Measurements from ENCODE around the gene WWOX.

WWOX gene

GRCh38 chr16:78760611-78761010 is 661.2 kb downstream of the WWOX start:
- Histone ChIP-seq H3K4me1 (ENCODE audit: control insufficient read depth, insufficient read depth, low read length) (no peaks in the 10 kb centered on the region), H3K9me3 (ENCODE audit: control insufficient read depth, insufficient read depth, low read length) (no peaks in the 10 kb centered on the region), H3K36me3 (ENCODE audit: control insufficient read depth, insufficient read depth, low read length) (no peaks in the 10 kb centered on the region), H3K9ac (ENCODE audit: low read depth, low read length) (no peak overlapping the region), H3K4me3 (ENCODE audit: low read depth, low read length) (no peak overlapping the region), H3K27me3 (ENCODE audit: control insufficient read depth, insufficient read depth, low read length) (no peaks in the 10 kb centered on the region)

GRCh38 chr16:78761427-78761826 is 662.0 kb downstream of the WWOX start:
- Histone ChIP-seq H3K4me1 (ENCODE audit: control insufficient read depth, insufficient read depth, low read length) (no peaks in the 10 kb centered on the region), H3K9ac (ENCODE audit: low read depth, low read length) (no peak overlapping the region), H3K27me3 (ENCODE audit: control insufficient read depth, insufficient read depth, low read length) (no peaks in the 10 kb centered on the region), H3K4me3 (ENCODE audit: low read depth, low read length) (no peak overlapping the region), H3K36me3 (ENCODE audit: control insufficient read depth, insufficient read depth, low read length) (no peaks in the 10 kb centered on the region), H3K9me3 (ENCODE audit: control insufficient read depth, insufficient read depth, low read length) (no peaks in the 10 kb centered on the region)

GRCh38 chr16:78762222-78762621 is 662.8 kb downstream of the WWOX start:
- Histone ChIP-seq H3K4me3 (ENCODE audit: low read depth, low read length) (no peak overlapping the region), H3K27me3 (ENCODE audit: control insufficient read depth, insufficient read depth, low read length) (no peaks in the 10 kb centered on the region), H3K9me3 (ENCODE audit: control insufficient read depth, insufficient read depth, low read length) (no peaks in the 10 kb centered on the region), H3K36me3 (ENCODE audit: control insufficient read depth, insufficient read depth, low read length) (no peaks in the 10 kb centered on the region), H3K9ac (ENCODE audit: low read depth, low read length) (no peak overlapping the region), H3K4me1 (ENCODE audit: control insufficient read depth, insufficient read depth, low read length) (no peaks in the 10 kb centered on the region)

GRCh38 chr16:78763821-78764440 is 664.5 kb downstream of the WWOX start:
- Histone ChIP-seq H3K9me3 (ENCODE audit: control insufficient read depth, insufficient read depth, low read length) (no peaks in the 10 kb centered on the region), H3K9ac (ENCODE audit: low read depth, low read length) (no peak overlapping the region), H3K4me1 (ENCODE audit: control insufficient read depth, insufficient read depth, low read length) (no peaks in the 10 kb centered on the region), H3K36me3 (ENCODE audit: control insufficient read depth, insufficient read depth, low read length) (no peaks in the 10 kb centered on the region), H3K27me3 (ENCODE audit: control insufficient read depth, insufficient read depth, low read length) (no peaks in the 10 kb centered on the region), H3K4me3 (ENCODE audit: low read depth, low read length) (no peak overlapping the region)

- Histone ChIP-seq H3K9me3 (ENCODE audit: control insufficient read depth, insufficient read depth, low read length) (no peaks in the 10 kb centered on the region), H3K27me3 (ENCODE audit: control insufficient read depth, insufficient read depth, low read length) (no peaks in the 10 kb centered on the region), H3K36me3 (ENCODE audit: control insufficient read depth, insufficient read depth, low read length) (no peaks in the 10 kb centered on the region)
Observed at GRCh38 chr16:78764478-78764877, 665.0 kb downstream of the WWOX start.

GRCh38 chr16:78768226-78768625 is 668.8 kb downstream of the WWOX start:
- Histone ChIP-seq H3K4me3 (ENCODE audit: low read depth, low read length) (no peak overlapping the region), H3K9ac (ENCODE audit: low read depth, low read length) (no peak overlapping the region), H3K27me3 (ENCODE audit: control insufficient read depth, insufficient read depth, low read length) (no peaks in the 10 kb centered on the region), H3K4me1 (ENCODE audit: control insufficient read depth, insufficient read depth, low read length) (no peaks in the 10 kb centered on the region), H3K36me3 (ENCODE audit: control insufficient read depth, insufficient read depth, low read length) (no peaks in the 10 kb centered on the region), H3K9me3 (ENCODE audit: control insufficient read depth, insufficient read depth, low read length) (no peaks in the 10 kb centered on the region)

More at GRCh38 chr16:78764478-78764877, 665.0 kb downstream of the WWOX start:
- H3K4me1 ChIP-seq (ENCODE audit: control insufficient read depth, insufficient read depth, low read length) = no peaks in the 10 kb centered on the region
- no peak overlapping the region for H3K4me3 ChIP-seq (ENCODE audit: low read depth, low read length)
- H3K9ac ChIP-seq (ENCODE audit: low read depth, low read length) = no peak overlapping the region

- H3K9ac ChIP-seq (ENCODE audit: low read depth, low read length) = no peak overlapping the region
- H3K4me3 ChIP-seq (ENCODE audit: low read depth, low read length) = no peak overlapping the region
- H3K36me3 ChIP-seq (ENCODE audit: control insufficient read depth, insufficient read depth, low read length) = no peaks in the 10 kb centered on the region
- H3K27me3 ChIP-seq (ENCODE audit: control insufficient read depth, insufficient read depth, low read length) = no peaks in the 10 kb centered on the region
- H3K9me3 ChIP-seq (ENCODE audit: control insufficient read depth, insufficient read depth, low read length) = no peaks in the 10 kb centered on the region
- no peaks in the 10 kb centered on the region for H3K4me1 ChIP-seq (ENCODE audit: control insufficient read depth, insufficient read depth, low read length)
Observed at GRCh38 chr16:78768718-78769117, 669.3 kb downstream of the WWOX start.

GRCh38 chr16:78770353-78771091 is 671.1 kb downstream of the WWOX start:
- Histone ChIP-seq H3K36me3 (ENCODE audit: control insufficient read depth, insufficient read depth, low read length) (no peaks in the 10 kb centered on the region), H3K27me3 (ENCODE audit: control insufficient read depth, insufficient read depth, low read length) (no peaks in the 10 kb centered on the region), H3K4me1 (ENCODE audit: control insufficient read depth, insufficient read depth, low read length) (no peaks in the 10 kb centered on the region), H3K4me3 (ENCODE audit: low read depth, low read length) (no peak overlapping the region), H3K9ac (ENCODE audit: low read depth, low read length) (no peak overlapping the region), H3K9me3 (ENCODE audit: control insufficient read depth, insufficient read depth, low read length) (no peaks in the 10 kb centered on the region)

GRCh38 chr16:78773291-78773702 is 673.8 kb downstream of the WWOX start:
- Histone ChIP-seq H3K4me3 (ENCODE audit: low read depth, low read length) (no peak overlapping the region), H3K9me3 (ENCODE audit: control insufficient read depth, insufficient read depth, low read length) (no peaks in the 10 kb centered on the region), H3K4me1 (ENCODE audit: control insufficient read depth, insufficient read depth, low read length) (no peaks in the 10 kb centered on the region), H3K36me3 (ENCODE audit: control insufficient read depth, insufficient read depth, low read length) (no peaks in the 10 kb centered on the region), H3K27me3 (ENCODE audit: control insufficient read depth, insufficient read depth, low read length) (no peaks in the 10 kb centered on the region), H3K9ac (ENCODE audit: low read depth, low read length) (no peak overlapping the region)

- Histone ChIP-seq H3K36me3 (ENCODE audit: control insufficient read depth, insufficient read depth, low read length) (no peaks in the 10 kb centered on the region), H3K4me3 (ENCODE audit: low read depth, low read length) (no peak overlapping the region), H3K4me1 (ENCODE audit: control insufficient read depth, insufficient read depth, low read length) (no peaks in the 10 kb centered on the region), H3K27me3 (ENCODE audit: control insufficient read depth, insufficient read depth, low read length) (no peaks in the 10 kb centered on the region), H3K9ac (ENCODE audit: low read depth, low read length) (no peak overlapping the region), H3K9me3 (ENCODE audit: control insufficient read depth, insufficient read depth, low read length) (no peaks in the 10 kb centered on the region)
Observed at GRCh38 chr16:78773706-78774105, 674.3 kb downstream of the WWOX start.

GRCh38 chr16:78775161-78775561 is 675.7 kb downstream of the WWOX start:
- Histone ChIP-seq H3K9ac (ENCODE audit: low read depth, low read length) (no peak overlapping the region), H3K4me3 (ENCODE audit: low read depth, low read length) (no peak overlapping the region), H3K27me3 (ENCODE audit: control insufficient read depth, insufficient read depth, low read length) (no peaks in the 10 kb centered on the region), H3K9me3 (ENCODE audit: control insufficient read depth, insufficient read depth, low read length) (no peaks in the 10 kb centered on the region), H3K4me1 (ENCODE audit: control insufficient read depth, insufficient read depth, low read length) (no peaks in the 10 kb centered on the region), H3K36me3 (ENCODE audit: control insufficient read depth, insufficient read depth, low read length) (no peaks in the 10 kb centered on the region)
